ENCODE data around the gene ZNF345.

DNA sequence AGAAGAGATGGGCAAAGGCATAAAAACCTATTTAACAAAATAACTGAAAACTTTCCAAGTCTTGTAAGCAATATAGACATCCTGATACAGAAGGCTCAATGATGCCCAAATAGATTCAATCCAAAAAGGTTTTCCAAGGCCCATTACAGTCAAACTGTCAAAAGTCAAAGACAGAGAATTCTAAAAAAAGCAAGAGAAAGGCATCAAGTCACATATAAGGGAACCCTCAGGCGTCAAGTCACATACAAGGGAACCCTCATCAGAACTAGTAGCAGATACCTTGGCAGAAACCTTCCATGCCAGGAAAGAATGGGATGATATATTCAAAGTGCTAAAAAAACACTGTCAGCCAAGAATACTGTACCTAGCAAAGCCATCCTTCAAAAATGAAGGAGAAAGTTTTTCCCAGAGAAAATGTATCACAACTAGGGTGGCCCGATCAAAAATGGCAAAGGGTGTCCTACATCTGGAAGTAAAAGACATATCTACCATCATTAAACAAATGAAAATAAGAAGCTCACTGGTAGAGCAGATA is 44.2 kb downstream of the ZNF345 start:
- TF ChIP-seq, protein P1, sequence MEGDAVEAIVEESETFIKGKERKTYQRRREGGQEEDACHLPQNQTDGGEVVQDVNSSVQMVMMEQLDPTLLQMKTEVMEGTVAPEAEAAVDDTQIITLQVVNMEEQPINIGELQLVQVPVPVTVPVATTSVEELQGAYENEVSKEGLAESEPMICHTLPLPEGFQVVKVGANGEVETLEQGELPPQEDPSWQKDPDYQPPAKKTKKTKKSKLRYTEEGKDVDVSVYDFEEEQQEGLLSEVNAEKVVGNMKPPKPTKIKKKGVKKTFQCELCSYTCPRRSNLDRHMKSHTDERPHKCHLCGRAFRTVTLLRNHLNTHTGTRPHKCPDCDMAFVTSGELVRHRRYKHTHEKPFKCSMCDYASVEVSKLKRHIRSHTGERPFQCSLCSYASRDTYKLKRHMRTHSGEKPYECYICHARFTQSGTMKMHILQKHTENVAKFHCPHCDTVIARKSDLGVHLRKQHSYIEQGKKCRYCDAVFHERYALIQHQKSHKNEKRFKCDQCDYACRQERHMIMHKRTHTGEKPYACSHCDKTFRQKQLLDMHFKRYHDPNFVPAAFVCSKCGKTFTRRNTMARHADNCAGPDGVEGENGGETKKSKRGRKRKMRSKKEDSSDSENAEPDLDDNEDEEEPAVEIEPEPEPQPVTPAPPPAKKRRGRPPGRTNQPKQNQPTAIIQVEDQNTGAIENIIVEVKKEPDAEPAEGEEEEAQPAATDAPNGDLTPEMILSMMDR (conservative IDR thresholded peaks at IDR 0.05; ENCODE audit: low read depth, low read length), result no peak
- TF ChIP-seq EZH2 (IDR thresholded peaks at IDR 0.05; ENCODE audit: borderline replicate concordance, low read depth, low read length, poor library complexity, severe bottlenecking), result no peak
